ENCODE results near the gene DMRT1.

Gene DMRT1

GRCh38 chr9:970151-970996 is 128.9 kb downstream of the DMRT1 start:
- no peak for DNase-seq (ENCODE audit: low read depth, low spot score)

GRCh38 chr9:971901-972500 is 130.5 kb downstream of the DMRT1 start:
- no peak for DNase-seq (ENCODE audit: low read depth, low spot score)

- DNase-seq (ENCODE audit: low read depth, low spot score): no peak
Observed at GRCh38 chr9:972501-973294, 131.2 kb downstream of the DMRT1 start.

GRCh38 chr9:973295-973834 is 131.9 kb downstream of the DMRT1 start:
- no peak for DNase-seq (ENCODE audit: low read depth, low spot score)

- DNase-seq (ENCODE audit: low read depth, low spot score): no peak
Observed at GRCh38 chr9:974031-974995, 132.8 kb downstream of the DMRT1 start.

- no peak for DNase-seq (ENCODE audit: low read depth, low spot score)
Observed at GRCh38 chr9:974996-975739, 133.7 kb downstream of the DMRT1 start.

- DNase-seq (ENCODE audit: low read depth, low spot score): no peak
Observed at GRCh38 chr9:975740-976257, 134.3 kb downstream of the DMRT1 start.

- no peak for DNase-seq (ENCODE audit: low read depth, low spot score)
Observed at GRCh38 chr9:976258-976942, 134.9 kb downstream of the DMRT1 start, which contains the start of gene DMRT3. Gene DMRT3, plus strand, starts transcription at chr9:976655. Its CDS starts 347 bp downstream, at chr9:977002.

- DNase-seq (ENCODE audit: low read depth, low spot score): no peak
Observed at GRCh38 chr9:976943-977837, 135.7 kb downstream of the DMRT1 start.

GRCh38 chr9:977838-978830 is 136.6 kb downstream of the DMRT1 start:
- DNase-seq (ENCODE audit: low read depth, low spot score): no peak

GRCh38 chr9:979983-980382 is 138.5 kb downstream of the DMRT1 start:
- DNase-seq (ENCODE audit: low read depth, low spot score): no peak

- DNase-seq (ENCODE audit: low read depth, low spot score): no peak
Observed at GRCh38 chr9:980640-981039, 139.1 kb downstream of the DMRT1 start.

GRCh38 chr9:981491-981898 is 140.0 kb downstream of the DMRT1 start:
- DNase-seq (ENCODE audit: low read depth, low spot score): no peak

GRCh38 chr9:982394-983230 is 141.1 kb downstream of the DMRT1 start:
- DNase-seq (ENCODE audit: low read depth, low spot score): no peak

GRCh38 chr9:994005-994404 is 152.5 kb downstream of the DMRT1 start:
- no peak for DNase-seq (ENCODE audit: low read depth, low spot score)

- DNase-seq (ENCODE audit: low read depth, low spot score): no peak
Observed at GRCh38 chr9:995192-995591, 153.7 kb downstream of the DMRT1 start.
